OCI-LY1 (cell line): ENCODE results near the gene CAMTA1.
"Not testable (repeated sequence)": the region's sequence is repeated elsewhere in the genome, so short reads cannot be mapped to it uniquely, and the experiment has no call there.

Source experiments
- CTCF ChIP-seq: fragments of 200-600 bp; sonication (generic), shearing (Covaris generic); IDR thresholded peaks from 2 replicates; pipeline ENCODE4 v1.5.1; 2017; ENCODE audit warnings: mild to moderate bottlenecking, antibody characterized with exemption, low read length, moderate library complexity, mixed read lengths
- EZH2 ChIP-seq: fragments of 200-600 bp; sonication (generic), shearing (Covaris generic); IDR thresholded peaks from 2 replicates; pipeline ENCODE4 v1.8.0; 2017; ENCODE audit warnings: borderline replicate concordance, mixed run types, mild to moderate bottlenecking, antibody characterized with exemption, low read length, moderate library complexity, mixed read lengths

- not testable (repeated sequence) for TF ChIP-seq CTCF, EZH2
Observed at GRCh38 chr1:7689307-7689706, 904.1 kb downstream of the CAMTA1 start.
